Uterus (tissue), 4 donors: ENCODE data around the gene KANSL1. TPM values are rescaled to one million over a fixed set of nuclear protein-coding genes. Genes with fewer than 3 reads are reported as not detected.

Experiments
- DNase-seq, 2 donors: peaks; one replicate each; pipeline ENCODE4 v3.0.0-alpha.2; 2019 to 2020
- H3K27ac ChIP-seq, 2 donors: fragments of 200-600 bp; sonication (generic); 1 replicate in 1 of 2; 2 replicates in 1 of 2; pipeline ENCODE4 v1.5.1; 2016 to 2018
- H3K27me3 ChIP-seq, 2 donors: fragments of 200-600 bp; sonication (generic); one replicate each; pipeline ENCODE4 v1.5.1; 2018 to 2019; ENCODE audit warnings: control low read depth in 1 of 2
- H3K36me3 ChIP-seq, 2 donors: fragments of 200-600 bp; sonication (generic); one replicate each; pipeline ENCODE4 v1.5.1; 2019; ENCODE audit warnings: control low read depth in 1 of 2
- H3K4me1 ChIP-seq, 2 donors: fragments of 200-600 bp; sonication (generic); one replicate each; pipeline ENCODE4 v1.5.1; 2018 to 2019; ENCODE audit warnings: control low read depth in 1 of 2
- H3K4me3 ChIP-seq, 2 donors: fragments of 200-600 bp; sonication (generic); 1 replicate in 1 of 2; 2 replicates in 1 of 2; pipeline ENCODE4 v1.5.1; 2018 to 2019; ENCODE audit warnings: mild to moderate bottlenecking in 1 of 2
- H3K9me3 ChIP-seq, 2 donors: fragments of 200-600 bp; sonication (generic); one replicate each; pipeline ENCODE4 v1.5.1; 2019; ENCODE audit warnings: control low read depth in 1 of 2
- POLR2A ChIP-seq, 2 donors: fragments of 450-650 bp; IDR thresholded peaks; one replicate each; pipeline ENCODE4 v1.6.1; 2016; ENCODE audit warnings: antibody characterized with exemption in 2 of 2, mild to moderate bottlenecking in 1 of 2, moderate library complexity in 1 of 2
- intact Hi-C: fragments of 100-400 bp; cut with DNase I; formaldehyde crosslinking; loops from one replicate; pipeline ENCODE4 v1.15.1; 2023; ENCODE audit warnings: low total_unique reads
- total RNA-seq, 4 donors: library from RNA; depleted of rRNA in 3 of 4; stranded (reverse); fragments of >200 nt in 3 of 4; gene quantifications; one replicate each; pipeline versions ENCODE4 v1.1.0 to v1.2.4, GENCODE V29; 2014 to 2023
- TF ChIP-seq, protein P1 (sequence below), 4 experiments: fragments of 200-600 bp in 2 of 4; fragments of 450-650 bp in 2 of 4; sonication (generic) in 2 of 4; IDR thresholded peaks; one replicate each; pipeline ENCODE4 v1.5.1; 2016 to 2019; ENCODE audit warnings: antibody characterized with exemption in 4 of 4, mild to moderate bottlenecking in 2 of 4, moderate library complexity in 1 of 4
- donor health status: DM: yes; HTN: yes; CAD: no.

KANSL1 gene
- total RNA-seq, 4 donors from 2014 or later, result 55.8 to 192 (median 146) TPM

DNA sequence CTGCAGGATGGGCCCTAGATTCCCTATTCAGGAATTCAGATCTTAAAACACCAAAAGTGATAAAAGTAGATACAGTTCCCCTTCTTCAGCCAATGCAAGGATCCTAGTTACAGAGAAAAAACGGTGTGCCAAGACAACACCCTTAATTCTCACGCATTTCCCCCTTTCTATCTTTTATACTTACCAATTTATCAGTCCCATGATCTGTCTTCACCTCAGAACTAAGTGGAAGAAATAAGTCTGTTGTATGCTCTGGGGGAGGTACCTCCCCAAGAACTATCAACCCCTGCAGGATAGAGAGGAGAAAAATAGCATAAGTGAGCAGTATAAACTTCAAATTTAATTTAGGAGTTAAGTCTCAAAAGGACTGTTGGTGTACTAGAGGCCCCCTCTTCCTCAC is 111.0 kb downstream of the KANSL1 start:
- intact Hi-C loops, result loop anchor here (10.0 kb wide), 1 partner anchor 73 kb away; no protein-coding TSS in a partner anchor
- H3K27me3 ChIP-seq, result no peaks in the 10 kb centered on the region
- no peak overlapping the region for H3K27ac ChIP-seq
- no peaks in the 10 kb centered on the region for H3K36me3 ChIP-seq
- no peak for TF ChIP-seq POLR2A (IDR thresholded peaks at IDR 0.05)
- TF ChIP-seq, protein P1, sequence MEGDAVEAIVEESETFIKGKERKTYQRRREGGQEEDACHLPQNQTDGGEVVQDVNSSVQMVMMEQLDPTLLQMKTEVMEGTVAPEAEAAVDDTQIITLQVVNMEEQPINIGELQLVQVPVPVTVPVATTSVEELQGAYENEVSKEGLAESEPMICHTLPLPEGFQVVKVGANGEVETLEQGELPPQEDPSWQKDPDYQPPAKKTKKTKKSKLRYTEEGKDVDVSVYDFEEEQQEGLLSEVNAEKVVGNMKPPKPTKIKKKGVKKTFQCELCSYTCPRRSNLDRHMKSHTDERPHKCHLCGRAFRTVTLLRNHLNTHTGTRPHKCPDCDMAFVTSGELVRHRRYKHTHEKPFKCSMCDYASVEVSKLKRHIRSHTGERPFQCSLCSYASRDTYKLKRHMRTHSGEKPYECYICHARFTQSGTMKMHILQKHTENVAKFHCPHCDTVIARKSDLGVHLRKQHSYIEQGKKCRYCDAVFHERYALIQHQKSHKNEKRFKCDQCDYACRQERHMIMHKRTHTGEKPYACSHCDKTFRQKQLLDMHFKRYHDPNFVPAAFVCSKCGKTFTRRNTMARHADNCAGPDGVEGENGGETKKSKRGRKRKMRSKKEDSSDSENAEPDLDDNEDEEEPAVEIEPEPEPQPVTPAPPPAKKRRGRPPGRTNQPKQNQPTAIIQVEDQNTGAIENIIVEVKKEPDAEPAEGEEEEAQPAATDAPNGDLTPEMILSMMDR (IDR thresholded peaks at IDR 0.05), result no peak
- no peaks in the 10 kb centered on the region for H3K9me3 ChIP-seq
- no peak overlapping the region for H3K4me3 ChIP-seq
- peaks cover 5% of the 10 kb centered on the region in 2 donors for H3K4me1 ChIP-seq
- no peak for DNase-seq

DNA sequence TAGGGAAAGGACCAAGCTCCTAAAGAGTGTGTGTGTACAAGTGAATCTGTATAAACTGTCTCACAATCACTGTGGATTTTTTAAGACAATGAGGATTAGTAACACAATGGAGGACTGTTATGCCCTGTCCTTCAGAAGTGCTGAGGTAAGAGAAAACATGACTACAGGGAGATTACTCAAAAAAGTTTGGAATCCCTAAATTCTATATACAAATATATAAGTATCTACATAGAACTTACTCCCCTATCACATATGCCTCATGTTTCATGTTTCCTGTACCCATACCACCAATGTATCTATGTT is 112.3 kb downstream of the KANSL1 start:
- DNase-seq, result no peak
- H3K4me3 ChIP-seq, result no peak overlapping the region
- H3K27ac ChIP-seq, result no peak overlapping the region
- H3K36me3 ChIP-seq, result no peaks in the 10 kb centered on the region
- H3K9me3 ChIP-seq, result no peaks in the 10 kb centered on the region
- TF ChIP-seq, protein P1 (IDR thresholded peaks at IDR 0.05), result no peak
- TF ChIP-seq POLR2A (IDR thresholded peaks at IDR 0.05), result no peak
- H3K4me1 ChIP-seq, result peaks cover 5% of the 10 kb centered on the region in 2 donors
- intact Hi-C loops, result loop anchor here (10.0 kb wide), 1 partner anchor 74 kb away; no protein-coding TSS in a partner anchor
- H3K27me3 ChIP-seq, result no peaks in the 10 kb centered on the region

DNA sequence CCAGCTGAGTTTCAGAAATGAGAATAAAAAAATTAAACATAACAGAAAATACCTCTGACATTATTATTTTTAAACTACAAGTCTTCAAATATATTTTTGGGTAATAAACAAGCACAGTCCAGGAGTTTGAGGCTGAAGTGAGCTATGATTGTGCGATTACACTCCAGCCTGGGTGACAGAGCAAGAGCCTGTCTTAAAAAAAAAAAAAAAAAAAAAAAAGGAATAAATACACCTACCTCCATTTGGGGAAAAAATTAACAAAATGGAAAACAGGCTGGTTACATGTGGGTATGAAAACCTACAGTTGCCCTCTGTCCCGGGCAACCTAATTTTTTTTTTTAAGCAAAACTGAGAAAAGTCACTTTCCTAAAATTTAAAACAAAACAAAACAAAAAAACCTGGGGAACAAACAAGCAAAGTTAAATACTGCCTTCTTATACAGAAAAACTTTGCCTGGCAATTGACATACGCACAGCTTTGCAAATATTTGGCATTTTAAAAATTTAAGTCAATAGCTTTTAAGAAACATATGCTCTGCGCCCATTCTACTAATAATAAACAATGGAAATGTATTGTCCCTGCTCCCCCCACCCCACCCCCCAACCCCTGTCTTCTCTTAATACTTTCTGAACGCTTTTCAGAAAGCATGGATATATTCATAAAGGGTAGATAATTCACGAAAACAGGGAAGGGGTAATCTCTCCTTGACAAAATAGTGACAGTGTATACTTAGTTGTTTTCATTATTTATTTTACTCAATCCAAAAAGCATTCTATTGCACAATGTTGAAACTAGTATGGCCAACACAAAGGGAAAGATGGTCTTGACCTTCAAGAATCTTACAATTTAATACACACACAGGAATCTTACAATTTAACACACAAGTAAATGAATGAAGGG is 112.9 kb downstream of the KANSL1 start:
- Histone ChIP-seq H3K4me1 (peaks cover 5% of the 10 kb centered on the region in 2 donors), H3K36me3 (no peaks in the 10 kb centered on the region), H3K9me3 (no peaks in the 10 kb centered on the region), H3K27me3 (no peaks in the 10 kb centered on the region), H3K27ac (no peak overlapping the region), H3K4me3 (no peak overlapping the region)
- TF ChIP-seq, protein P1 (IDR thresholded peaks at IDR 0.05), result no peak
- no peak for TF ChIP-seq POLR2A (IDR thresholded peaks at IDR 0.05)
- no peak for DNase-seq
- intact Hi-C loops, result loop anchor here (10.0 kb wide), 1 partner anchor 74 kb away; no protein-coding TSS in a partner anchor

- DNase-seq, result no peak
- Histone ChIP-seq H3K27ac (no peak overlapping the region), H3K9me3 (no peaks in the 10 kb centered on the region), H3K4me3 (no peak overlapping the region), H3K27me3 (no peaks in the 10 kb centered on the region), H3K4me1 (peaks cover 5% of the 10 kb centered on the region in 2 donors), H3K36me3 (no peaks in the 10 kb centered on the region)
- intact Hi-C loops, result no loop called here
- no peak for TF ChIP-seq POLR2A (IDR thresholded peaks at IDR 0.05)
- TF ChIP-seq, protein P1 (IDR thresholded peaks at IDR 0.05), result no peak
Measured at GRCh38 chr17:46078675-46079074, 114.6 kb downstream of the KANSL1 start.

- TF ChIP-seq POLR2A (IDR thresholded peaks at IDR 0.05), result no peak
- TF ChIP-seq, protein P1 (IDR thresholded peaks at IDR 0.05), result no peak
- DNase-seq, result no peak
- no peak overlapping the region for H3K27ac ChIP-seq
- no peaks in the 10 kb centered on the region for H3K4me1 ChIP-seq
- no peak overlapping the region for H3K4me3 ChIP-seq
- H3K9me3 ChIP-seq, result no peaks in the 10 kb centered on the region
- H3K36me3 ChIP-seq, result no peaks in the 10 kb centered on the region
- no peaks in the 10 kb centered on the region for H3K27me3 ChIP-seq
- intact Hi-C loops, result no loop called here
Measured at GRCh38 chr17:46074540-46074939, 118.7 kb downstream of the KANSL1 start.
